ENCODE data around the gene TPCN1. TPM values are rescaled to one million over a fixed set of nuclear protein-coding genes. Genes with fewer than 3 reads are reported as not detected.

The TPCN1 gene
- polyA plus RNA-seq, 1 experiment, result 31.9 TPM

DNA sequence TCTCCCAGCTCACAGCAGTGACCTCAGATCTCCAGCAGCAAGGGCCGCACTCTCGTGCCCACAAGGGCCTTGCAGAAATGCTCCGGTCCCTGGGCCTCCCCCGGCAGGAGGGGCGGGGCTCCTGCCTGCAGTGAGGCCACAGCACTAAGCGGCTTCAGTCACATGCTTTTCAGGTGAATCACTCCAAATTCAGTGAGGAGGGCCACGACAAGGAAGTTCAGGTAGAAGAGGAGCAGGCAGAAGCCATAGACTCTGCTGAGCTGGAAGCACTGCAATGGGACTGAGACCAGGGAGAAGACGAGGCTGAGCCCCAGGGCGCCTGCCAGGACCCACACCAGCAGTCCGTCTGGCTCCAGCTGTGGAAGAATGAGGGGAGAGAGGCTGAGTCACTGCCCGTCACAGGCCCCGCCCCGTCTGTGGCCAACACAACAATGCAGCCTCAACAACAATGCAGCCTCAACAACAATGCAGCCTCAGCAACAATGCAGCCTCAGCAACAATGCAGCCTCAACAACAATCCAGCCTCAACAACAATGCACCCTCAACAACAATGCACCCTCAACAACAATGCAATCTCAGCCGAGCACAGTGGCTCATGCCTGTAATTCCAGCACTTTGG, 78.5 kb downstream of the TPCN1 start:
- peak; percentile 45 for DNase-seq (ENCODE audit: low read depth)
- Histone ChIP-seq H3K36me3 (ENCODE audit: control insufficient read depth, insufficient read depth, low read length) (peaks cover 21% of the 10 kb centered on the region), H3K4me3 (ENCODE audit: low read depth, low read length) (no peak overlapping the region), H3K27me3 (ENCODE audit: control insufficient read depth, insufficient read depth, low read length) (no peaks in the 10 kb centered on the region)
- no peak for TF ChIP-seq CTCF (IDR thresholded peaks at IDR 0.05; ENCODE audit: insufficient read depth, low read depth, low read length)
- POLR2A ChIA-PET, result no interaction called here
- CTCF ChIA-PET, result interaction anchor here (0.7 to 1.5 kb wide), 4 partner anchors 9 to 112 kb away, joined by 3 to 4 read pairs (median 4); no protein-coding TSS in a partner anchor

DNA sequence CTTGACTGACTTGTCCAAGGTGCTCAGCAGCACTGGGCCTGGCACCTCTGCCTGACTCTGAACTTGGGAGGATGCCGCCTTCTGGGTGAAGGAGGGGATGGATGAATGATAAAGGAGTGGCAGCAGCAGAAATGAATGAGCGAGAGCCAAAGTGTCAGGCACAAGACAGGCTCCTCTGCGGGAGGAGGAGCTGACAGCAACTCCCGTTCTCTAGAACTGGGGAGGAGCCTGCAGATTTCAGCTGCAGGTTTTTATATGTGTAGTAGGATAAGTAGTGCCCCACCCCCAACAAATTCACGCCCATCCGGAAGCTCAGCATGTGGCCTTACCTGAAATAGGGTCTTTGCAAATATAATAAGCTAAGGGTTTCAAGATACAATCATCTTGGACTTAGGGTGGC, 80.5 kb downstream of the TPCN1 start:
- Histone ChIP-seq H3K36me3 (ENCODE audit: control insufficient read depth, insufficient read depth, low read length) (peaks cover 12% of the 10 kb centered on the region), H3K27me3 (ENCODE audit: control insufficient read depth, insufficient read depth, low read length) (no peaks in the 10 kb centered on the region), H3K4me3 (ENCODE audit: low read depth, low read length) (no peak overlapping the region)
- DNase-seq (ENCODE audit: low read depth), result no peak
- TF ChIP-seq CTCF (IDR thresholded peaks at IDR 0.05; ENCODE audit: insufficient read depth, low read depth, low read length), result no peak
- ChIA-PET CTCF (interaction anchor here (3.1 kb wide), 1 partner anchor 123 kb away, joined by 10 read pairs; no protein-coding TSS in a partner anchor), POLR2A (no interaction called here)

- Histone ChIP-seq H3K27me3 (ENCODE audit: control insufficient read depth, insufficient read depth, low read length) (no peaks in the 10 kb centered on the region), H3K36me3 (ENCODE audit: control insufficient read depth, insufficient read depth, low read length) (peaks cover 13% of the 10 kb centered on the region), H3K4me3 (ENCODE audit: low read depth, low read length) (no peak overlapping the region)
- POLR2A ChIA-PET, result no interaction called here
- CTCF ChIA-PET, result interaction anchor here (1.4 to 3.1 kb wide), 2 partner anchors 9 to 123 kb away, joined by 6 to 10 read pairs; no protein-coding TSS in a partner anchor
- no peak for DNase-seq (ENCODE audit: low read depth)
- no peak for TF ChIP-seq CTCF (IDR thresholded peaks at IDR 0.05; ENCODE audit: insufficient read depth, low read depth, low read length)
These were observed 81.2 kb downstream of the TPCN1 start for GRCh38 chr12:113302466-113302865.

- no peaks in the 10 kb centered on the region for H3K27me3 ChIP-seq (ENCODE audit: control insufficient read depth, insufficient read depth, low read length)
- POLR2A ChIA-PET, result no interaction called here
- H3K4me3 ChIP-seq (ENCODE audit: low read depth, low read length), result no peak overlapping the region
- H3K36me3 ChIP-seq (ENCODE audit: control insufficient read depth, insufficient read depth, low read length), result peaks cover 11% of the 10 kb centered on the region
- no peak for DNase-seq (ENCODE audit: low read depth)
- TF ChIP-seq CTCF (IDR thresholded peaks at IDR 0.05; ENCODE audit: insufficient read depth, low read depth, low read length), result no peak
- CTCF ChIA-PET, result interaction anchor here (1.4 to 3.1 kb wide), 4 partner anchors 9 to 122 kb away, joined by 4 to 10 read pairs (median 5); no protein-coding TSS in a partner anchor
These were observed 81.8 kb downstream of the TPCN1 start for GRCh38 chr12:113302886-113303640.

DNA sequence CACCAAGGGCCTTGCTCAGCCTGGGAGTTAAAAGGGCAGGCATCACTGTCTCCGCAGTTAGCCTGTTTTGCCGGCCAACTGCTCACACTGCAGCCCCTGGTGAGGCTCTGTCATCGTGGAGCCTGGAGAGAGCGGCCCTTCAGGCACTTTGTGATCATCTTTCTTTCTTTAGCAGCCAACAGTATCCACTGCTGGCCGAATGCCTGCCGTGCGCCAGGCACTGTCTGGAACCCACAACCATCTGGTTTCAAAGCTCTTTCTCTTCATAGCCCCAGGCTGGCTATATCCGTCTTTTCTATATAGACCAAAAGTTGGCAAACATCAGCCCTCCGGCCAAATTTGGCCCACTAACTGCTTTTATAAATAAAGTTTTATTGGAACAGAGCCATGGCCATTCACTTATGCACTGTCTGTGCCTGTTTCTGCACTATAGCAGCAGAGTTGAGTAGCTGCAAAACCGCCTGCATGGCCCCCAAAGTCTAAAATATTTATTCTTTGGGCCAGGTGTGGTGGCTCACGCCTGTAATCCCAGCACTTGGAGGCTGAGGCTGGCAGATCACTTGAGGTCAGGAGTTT, 84.1 kb downstream of the TPCN1 start:
- ChIA-PET POLR2A (no interaction called here), CTCF (interaction anchor here (0.9 kb wide), 1 partner anchor 120 kb away, joined by 4 read pairs; no protein-coding TSS in a partner anchor)
- no peak for TF ChIP-seq CTCF (IDR thresholded peaks at IDR 0.05; ENCODE audit: insufficient read depth, low read depth, low read length)
- no peak for DNase-seq (ENCODE audit: low read depth)
- Histone ChIP-seq H3K4me3 (ENCODE audit: low read depth, low read length) (no peak overlapping the region), H3K27me3 (ENCODE audit: control insufficient read depth, insufficient read depth, low read length) (no peaks in the 10 kb centered on the region), H3K36me3 (ENCODE audit: control insufficient read depth, insufficient read depth, low read length) (peaks cover 9% of the 10 kb centered on the region)

Measured in BJ (cell line).